Measurements from ENCODE around the gene GJC3. TPM values are rescaled to one million over a fixed set of nuclear protein-coding genes. Genes with fewer than 3 reads are reported as not detected.
"Not testable (repeated sequence)": the region's sequence is repeated elsewhere in the genome, so short reads cannot be mapped to it uniquely, and the experiment has no call there.

The GJC3 gene
- total RNA-seq, 6 experiments from 2014 or later, result not detected

DNA sequence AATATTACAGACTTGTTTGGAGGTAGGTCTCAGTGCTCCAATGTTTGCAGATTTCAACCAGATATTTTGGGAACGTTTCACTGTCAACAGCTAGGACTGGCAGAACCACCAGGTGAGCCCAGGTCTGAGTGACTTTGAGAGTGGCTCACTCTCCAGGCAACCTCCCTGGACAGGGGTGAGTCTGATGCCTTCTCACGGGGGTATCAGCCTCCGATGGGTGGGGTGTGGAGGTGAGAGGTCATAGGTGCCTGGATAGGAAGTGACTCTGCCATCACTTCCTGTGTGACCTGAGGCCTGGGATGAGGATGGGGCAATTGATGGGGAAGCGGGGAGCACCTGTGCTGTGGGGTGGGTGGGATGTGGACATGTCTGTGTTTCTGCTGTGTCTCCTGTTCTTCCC is 41.8 kb upstream of the GJC3 start:
- Mint-ChIP-seq H3K27me3 (ENCODE audit: insufficient read depth) (peaks cover 35% of the 10 kb centered on the region), H3K27ac (no peak overlapping the region), H3K9me3 (no peaks in the 10 kb centered on the region), H3K4me3 (no peak overlapping the region), H3K4me1 (ENCODE audit: low read depth) (no peaks in the 10 kb centered on the region), H3K36me3 (ENCODE audit: low read depth) (no peaks in the 10 kb centered on the region)
- no peak for DNase-seq
- TF ChIP-seq, protein P1, sequence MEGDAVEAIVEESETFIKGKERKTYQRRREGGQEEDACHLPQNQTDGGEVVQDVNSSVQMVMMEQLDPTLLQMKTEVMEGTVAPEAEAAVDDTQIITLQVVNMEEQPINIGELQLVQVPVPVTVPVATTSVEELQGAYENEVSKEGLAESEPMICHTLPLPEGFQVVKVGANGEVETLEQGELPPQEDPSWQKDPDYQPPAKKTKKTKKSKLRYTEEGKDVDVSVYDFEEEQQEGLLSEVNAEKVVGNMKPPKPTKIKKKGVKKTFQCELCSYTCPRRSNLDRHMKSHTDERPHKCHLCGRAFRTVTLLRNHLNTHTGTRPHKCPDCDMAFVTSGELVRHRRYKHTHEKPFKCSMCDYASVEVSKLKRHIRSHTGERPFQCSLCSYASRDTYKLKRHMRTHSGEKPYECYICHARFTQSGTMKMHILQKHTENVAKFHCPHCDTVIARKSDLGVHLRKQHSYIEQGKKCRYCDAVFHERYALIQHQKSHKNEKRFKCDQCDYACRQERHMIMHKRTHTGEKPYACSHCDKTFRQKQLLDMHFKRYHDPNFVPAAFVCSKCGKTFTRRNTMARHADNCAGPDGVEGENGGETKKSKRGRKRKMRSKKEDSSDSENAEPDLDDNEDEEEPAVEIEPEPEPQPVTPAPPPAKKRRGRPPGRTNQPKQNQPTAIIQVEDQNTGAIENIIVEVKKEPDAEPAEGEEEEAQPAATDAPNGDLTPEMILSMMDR (IDR thresholded peaks at IDR 0.05), result no peak

DNA sequence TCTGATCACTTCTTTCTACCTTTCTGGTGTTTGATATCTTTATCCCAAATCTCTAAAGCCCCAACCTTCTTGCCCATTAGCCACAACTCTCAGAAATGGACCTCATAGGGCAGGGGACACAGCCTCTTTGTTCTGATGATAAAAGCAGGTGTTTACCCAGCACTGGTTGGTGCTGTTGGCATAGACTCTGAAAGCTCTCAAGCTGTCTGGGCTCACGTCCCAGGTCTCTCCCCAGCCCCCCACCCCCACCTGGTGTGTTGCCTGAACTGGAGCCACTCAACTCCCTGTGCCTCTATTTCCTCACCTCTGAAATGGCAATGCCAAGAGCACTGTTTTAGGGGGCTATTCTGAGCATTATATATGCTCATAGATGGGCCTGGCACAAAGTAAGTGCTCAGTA is 40.4 kb upstream of the GJC3 start:
- H3K36me3 Mint-ChIP-seq (ENCODE audit: low read depth); H3K4me1 Mint-ChIP-seq (ENCODE audit: low read depth); H3K27ac Mint-ChIP-seq; DNase-seq; H3K4me3 Mint-ChIP-seq; H3K9me3 Mint-ChIP-seq: not testable (repeated sequence)
- peaks cover 34% of the 10 kb centered on the region for H3K27me3 Mint-ChIP-seq (ENCODE audit: insufficient read depth)

DNA sequence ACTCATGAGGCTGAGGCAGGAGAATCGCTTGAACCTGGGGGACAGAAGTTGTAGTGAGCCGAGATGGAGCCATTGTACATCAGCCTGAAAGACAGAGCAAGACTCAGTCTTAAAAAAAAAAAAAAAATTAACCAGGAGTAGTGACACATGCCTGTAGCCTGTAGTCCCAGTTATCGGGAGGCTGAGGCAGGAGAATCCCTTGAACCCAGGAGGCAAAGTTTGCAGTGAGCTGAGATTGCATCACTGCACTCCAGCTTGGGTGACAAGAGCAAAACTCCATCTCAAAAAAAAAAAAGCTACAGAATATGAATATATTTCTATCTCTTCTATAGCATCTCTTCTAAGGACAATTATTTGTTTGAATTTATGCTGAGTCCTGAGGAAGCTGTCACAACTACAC is 39.9 kb upstream of the GJC3 start:
- H3K27ac Mint-ChIP-seq, result no peak overlapping the region
- no peak overlapping the region for H3K4me3 Mint-ChIP-seq
- no peak for DNase-seq
- H3K36me3 Mint-ChIP-seq (ENCODE audit: low read depth), result no peaks in the 10 kb centered on the region
- H3K9me3 Mint-ChIP-seq, result no peaks in the 10 kb centered on the region
- H3K27me3 Mint-ChIP-seq (ENCODE audit: insufficient read depth), result peaks cover 34% of the 10 kb centered on the region
- TF ChIP-seq, protein P1 (IDR thresholded peaks at IDR 0.05), result no peak
- H3K4me1 Mint-ChIP-seq (ENCODE audit: low read depth), result no peaks in the 10 kb centered on the region

DNA sequence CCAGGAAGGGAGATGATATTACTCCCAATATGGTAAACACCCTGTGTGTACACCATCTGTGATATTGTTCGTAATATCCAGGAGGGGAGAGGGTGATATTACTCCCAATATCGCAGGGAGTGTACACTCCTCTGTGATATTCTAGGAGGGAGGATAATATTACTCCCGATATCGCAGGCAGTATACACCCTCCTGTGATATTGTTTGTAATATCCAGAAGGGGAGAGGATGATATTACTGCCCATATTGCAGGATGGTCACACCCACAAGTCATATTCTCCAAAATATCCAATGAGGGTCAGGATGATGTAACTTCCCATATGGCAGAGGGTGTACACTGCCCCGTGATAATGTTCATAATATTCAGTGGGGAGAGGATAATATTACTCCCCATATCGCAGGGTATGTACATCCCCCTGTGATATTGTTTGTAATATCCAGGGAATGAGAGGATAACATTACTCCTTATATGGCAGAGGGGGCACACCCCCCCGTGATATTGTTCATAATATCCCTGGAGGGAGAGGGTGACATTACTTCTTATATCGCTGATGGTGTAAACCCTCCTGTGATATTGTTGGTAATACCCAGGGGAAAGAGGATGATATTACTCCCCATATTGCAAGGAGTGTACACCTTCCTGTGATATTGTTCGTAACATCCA is 29.3 kb upstream of the GJC3 start:
- Mint-ChIP-seq H3K4me1 (ENCODE audit: low read depth) (no peaks in the 10 kb centered on the region), H3K9me3 (no peaks in the 10 kb centered on the region), H3K4me3 (no peak overlapping the region), H3K36me3 (ENCODE audit: low read depth) (no peaks in the 10 kb centered on the region), H3K27me3 (ENCODE audit: insufficient read depth) (peaks cover 15% of the 10 kb centered on the region), H3K27ac (no peak overlapping the region)
- TF ChIP-seq, protein P1 (IDR thresholded peaks at IDR 0.05), result no peak
- DNase-seq, result no peak

DNA sequence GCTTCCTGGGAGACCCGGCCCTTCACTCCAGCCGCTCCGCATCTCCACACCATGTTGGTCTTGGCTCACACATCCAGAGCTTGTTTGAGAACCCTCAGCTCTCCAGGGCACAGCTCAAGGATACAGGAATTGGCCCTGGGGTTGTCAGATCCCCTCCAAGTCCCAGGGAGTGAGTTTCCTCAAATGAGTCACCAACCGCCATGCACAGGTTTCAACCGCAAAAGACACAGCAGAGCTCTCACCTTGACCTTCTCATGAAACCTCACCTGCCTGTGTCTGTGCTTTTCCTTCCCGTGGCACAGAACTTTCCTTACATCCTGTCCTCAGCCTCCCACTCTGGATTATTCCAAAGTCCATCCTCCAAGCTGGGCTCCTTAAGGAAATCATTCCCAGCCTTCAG is 25.8 kb upstream of the GJC3 start:
- H3K36me3 Mint-ChIP-seq (ENCODE audit: low read depth), result no peaks in the 10 kb centered on the region
- TF ChIP-seq, protein P1 (IDR thresholded peaks at IDR 0.05), result no peak
- no peaks in the 10 kb centered on the region for H3K4me1 Mint-ChIP-seq (ENCODE audit: low read depth)
- H3K4me3 Mint-ChIP-seq, result no peak overlapping the region
- H3K27ac Mint-ChIP-seq, result no peak overlapping the region
- no peak for DNase-seq
- peaks cover 4% of the 10 kb centered on the region; the same call in 1 of the 2 replicates for H3K9me3 Mint-ChIP-seq
- peaks cover 15% of the 10 kb centered on the region for H3K27me3 Mint-ChIP-seq (ENCODE audit: insufficient read depth)

DNA sequence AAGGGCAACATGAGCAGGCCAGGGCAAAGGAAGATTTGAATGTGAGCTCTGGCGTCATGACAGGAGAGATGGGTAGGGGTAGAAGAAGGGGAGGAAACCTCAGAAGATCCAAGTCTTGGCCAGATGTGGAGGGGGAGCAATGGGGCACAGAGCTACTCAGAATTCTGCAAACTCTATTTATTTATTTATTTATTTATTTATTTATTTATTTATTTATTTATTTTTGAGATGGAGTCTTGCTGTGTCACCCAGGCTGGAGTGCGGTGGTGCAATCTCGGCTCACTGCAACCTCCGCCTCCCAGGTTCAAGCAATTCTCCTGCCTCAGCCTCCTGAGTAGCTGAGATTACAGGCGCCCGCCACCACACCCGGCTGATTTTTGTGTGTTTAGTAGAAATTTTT is 25.2 kb upstream of the GJC3 start:
- peaks cover 15% of the 10 kb centered on the region for H3K27me3 Mint-ChIP-seq (ENCODE audit: insufficient read depth)
- not testable (repeated sequence) for H3K4me3 Mint-ChIP-seq; H3K36me3 Mint-ChIP-seq (ENCODE audit: low read depth); H3K27ac Mint-ChIP-seq; H3K9me3 Mint-ChIP-seq; H3K4me1 Mint-ChIP-seq (ENCODE audit: low read depth); DNase-seq

DNA sequence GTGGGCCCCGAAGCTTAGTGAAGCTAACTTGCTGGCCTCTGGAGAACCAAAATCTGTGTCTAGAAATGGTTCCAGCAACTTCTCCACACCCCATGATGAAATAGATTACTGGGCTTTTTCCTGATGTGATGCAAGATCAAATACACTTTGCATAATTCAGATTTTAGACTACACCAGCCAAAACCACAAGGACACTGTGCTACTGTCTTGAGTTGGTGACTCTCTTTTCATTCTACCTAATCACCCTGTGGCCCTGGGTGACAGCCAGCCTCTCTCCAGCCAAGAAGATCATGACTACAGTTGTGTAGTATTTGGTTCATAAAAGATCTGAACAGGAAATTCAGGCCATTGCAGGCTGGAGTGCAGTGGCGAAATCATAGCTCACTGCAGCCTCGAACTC is 24.2 kb upstream of the GJC3 start:
- DNase-seq, result no peak
- TF ChIP-seq, protein P1 (IDR thresholded peaks at IDR 0.05), result no peak
- Mint-ChIP-seq H3K4me1 (ENCODE audit: low read depth) (no peaks in the 10 kb centered on the region), H3K27ac (no peak overlapping the region), H3K36me3 (ENCODE audit: low read depth) (no peaks in the 10 kb centered on the region), H3K27me3 (ENCODE audit: insufficient read depth) (peaks cover 15% of the 10 kb centered on the region), H3K9me3 (peaks cover 4% of the 10 kb centered on the region; the same call in 1 of the 2 replicates), H3K4me3 (no peak overlapping the region)

DNA sequence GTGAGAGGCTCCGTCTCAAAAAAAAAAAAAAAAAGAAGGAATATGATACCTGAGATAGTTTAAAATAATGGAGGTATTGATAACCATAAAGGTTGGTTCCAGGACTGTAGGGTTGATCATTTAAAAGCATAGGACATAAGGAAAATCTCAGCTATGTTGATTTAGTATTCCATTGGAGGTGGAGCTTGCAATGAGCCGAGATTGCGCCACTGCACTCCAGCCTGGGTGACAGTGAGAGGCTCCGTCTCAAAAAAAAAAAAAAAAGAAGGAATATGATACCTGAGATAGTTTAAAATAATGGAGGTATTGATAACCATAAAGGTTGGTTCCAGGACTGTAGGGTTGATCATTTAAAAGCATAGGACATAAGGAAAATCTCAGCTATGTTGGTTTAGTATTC is 23.2 kb upstream of the GJC3 start:
- H3K27me3 Mint-ChIP-seq (ENCODE audit: insufficient read depth), result peaks cover 16% of the 10 kb centered on the region
- H3K36me3 Mint-ChIP-seq (ENCODE audit: low read depth); H3K27ac Mint-ChIP-seq; H3K4me3 Mint-ChIP-seq; H3K4me1 Mint-ChIP-seq (ENCODE audit: low read depth); DNase-seq; H3K9me3 Mint-ChIP-seq: not testable (repeated sequence)

DNA sequence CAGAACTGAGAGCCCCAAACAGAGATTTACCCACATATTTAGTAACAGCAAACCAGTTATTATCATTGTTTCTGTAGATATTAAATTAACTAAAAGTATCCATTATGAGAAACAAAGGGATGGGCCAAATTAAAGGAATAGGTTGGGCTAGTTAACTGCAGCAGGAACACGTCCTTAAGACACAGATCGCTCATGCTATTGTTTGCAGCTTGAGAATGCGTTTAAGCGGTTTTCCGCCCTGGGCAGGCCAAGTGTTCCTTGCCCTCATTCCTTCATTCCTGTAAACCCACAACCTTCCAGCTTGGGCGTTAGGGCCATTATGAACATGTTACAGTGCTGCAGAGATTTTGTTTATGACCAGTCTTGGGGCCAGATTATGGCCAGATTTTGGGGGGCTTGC is 21.4 kb upstream of the GJC3 start:
- not testable (repeated sequence) for H3K4me3 Mint-ChIP-seq; DNase-seq; H3K27ac Mint-ChIP-seq; H3K9me3 Mint-ChIP-seq; H3K4me1 Mint-ChIP-seq (ENCODE audit: low read depth); H3K36me3 Mint-ChIP-seq (ENCODE audit: low read depth)
- H3K27me3 Mint-ChIP-seq (ENCODE audit: insufficient read depth), result peaks cover 14% of the 10 kb centered on the region

Measured in HFFc6 (cell line).